Esophagus squamous epithelium (tissue), 4 donors: ENCODE data around the gene FCHSD2.

Experiments
- POLR2A ChIP-seq, 4 donors: fragments of 450-650 bp; IDR thresholded peaks; one replicate each; pipeline ENCODE4 v1.6.1; 2017; ENCODE audit warnings: antibody characterized with exemption in 4 of 4, mild to moderate bottlenecking in 4 of 4, moderate library complexity in 3 of 4
- TF ChIP-seq, protein P1 (sequence below), 6 experiments: fragments of 450-650 bp in 4 of 6; fragments of 200-600 bp in 2 of 6; sonication (generic) in 2 of 6; IDR thresholded peaks; one replicate each; pipeline ENCODE4 v1.5.1; 2016 to 2019; ENCODE audit warnings: antibody characterized with exemption in 6 of 6, mild to moderate bottlenecking in 4 of 6, moderate library complexity in 4 of 6

DNA sequence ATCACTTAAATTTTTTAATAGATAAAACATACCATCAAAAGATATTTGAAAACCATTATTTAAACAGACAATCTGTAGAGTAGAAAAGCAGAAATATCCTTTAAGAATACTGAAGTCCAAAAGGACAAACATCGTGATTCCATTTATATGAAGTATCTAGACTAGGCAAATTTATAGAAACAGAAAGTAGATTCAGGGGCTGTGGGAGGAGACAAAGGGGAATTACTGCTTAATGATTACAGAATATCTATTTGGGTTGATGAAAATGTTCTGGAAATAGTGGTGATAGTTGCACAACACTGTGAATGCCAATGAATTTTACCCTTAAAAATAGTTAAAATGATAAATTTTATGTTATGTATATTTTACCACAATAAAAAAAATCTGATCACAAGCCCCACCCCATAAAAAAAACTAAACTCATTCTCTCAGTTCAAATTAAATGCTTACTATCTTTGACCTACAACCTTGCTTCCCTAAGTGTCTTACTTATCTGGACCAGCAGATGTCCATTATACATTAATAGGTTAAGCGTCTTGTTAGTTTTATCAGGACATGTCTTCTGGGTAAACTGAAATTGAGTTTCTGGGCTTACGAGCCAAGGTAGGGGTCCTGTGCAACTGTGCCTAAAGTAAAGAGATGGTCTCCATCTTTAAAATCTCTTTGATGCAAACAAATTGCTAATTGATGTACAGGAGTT is 86.3 kb downstream of the FCHSD2 start:
- TF ChIP-seq, protein P1, sequence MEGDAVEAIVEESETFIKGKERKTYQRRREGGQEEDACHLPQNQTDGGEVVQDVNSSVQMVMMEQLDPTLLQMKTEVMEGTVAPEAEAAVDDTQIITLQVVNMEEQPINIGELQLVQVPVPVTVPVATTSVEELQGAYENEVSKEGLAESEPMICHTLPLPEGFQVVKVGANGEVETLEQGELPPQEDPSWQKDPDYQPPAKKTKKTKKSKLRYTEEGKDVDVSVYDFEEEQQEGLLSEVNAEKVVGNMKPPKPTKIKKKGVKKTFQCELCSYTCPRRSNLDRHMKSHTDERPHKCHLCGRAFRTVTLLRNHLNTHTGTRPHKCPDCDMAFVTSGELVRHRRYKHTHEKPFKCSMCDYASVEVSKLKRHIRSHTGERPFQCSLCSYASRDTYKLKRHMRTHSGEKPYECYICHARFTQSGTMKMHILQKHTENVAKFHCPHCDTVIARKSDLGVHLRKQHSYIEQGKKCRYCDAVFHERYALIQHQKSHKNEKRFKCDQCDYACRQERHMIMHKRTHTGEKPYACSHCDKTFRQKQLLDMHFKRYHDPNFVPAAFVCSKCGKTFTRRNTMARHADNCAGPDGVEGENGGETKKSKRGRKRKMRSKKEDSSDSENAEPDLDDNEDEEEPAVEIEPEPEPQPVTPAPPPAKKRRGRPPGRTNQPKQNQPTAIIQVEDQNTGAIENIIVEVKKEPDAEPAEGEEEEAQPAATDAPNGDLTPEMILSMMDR (IDR thresholded peaks at IDR 0.05), result no peak
- TF ChIP-seq POLR2A (IDR thresholded peaks at IDR 0.05), result no peak
